Stomach (tissue), 9 donors: ENCODE data around the gene SLC6A12. TPM values are rescaled to one million over a fixed set of nuclear protein-coding genes. Genes with fewer than 3 reads are reported as not detected.

Experiments used
- DNase-seq, 2 donors: peaks; one replicate each; pipeline versions ENCODE4 v3.0.0 to v3.0.0-alpha.2; 2013 to 2019
- H3K27ac ChIP-seq, 5 donors: fragments of 200-600 bp in 4 of 5; sonication (generic) in 4 of 5; one replicate each; pipeline ENCODE4 v1.5.1; 2013 to 2019; ENCODE audit warnings: mild to moderate bottlenecking in 1 of 5, moderate library complexity in 1 of 5
- H3K27me3 ChIP-seq, 3 donors: fragments of 200-600 bp; sonication (generic); one replicate each; pipeline ENCODE4 v1.5.1; 2017 to 2019; ENCODE audit warnings: mixed run types in 1 of 3
- H3K36me3 ChIP-seq, 4 donors: fragments of 200-600 bp; sonication (generic); 1 replicate in 3 of 4; 2 replicates in 1 of 4; pipeline ENCODE4 v1.5.1; 2016 to 2019
- H3K4me1 ChIP-seq, 4 donors: fragments of 200-600 bp; sonication (generic); one replicate each; pipeline ENCODE4 v1.5.1; 2016 to 2019
- H3K4me3 ChIP-seq, 4 donors: fragments of 200-600 bp; sonication (generic) in 3 of 4; one replicate each; pipeline ENCODE4 v1.5.1; 2016 to 2019; ENCODE audit warnings: mild to moderate bottlenecking in 1 of 4
- H3K9me3 ChIP-seq, 4 donors: fragments of 200-600 bp; sonication (generic); one replicate each; pipeline ENCODE4 v1.5.1; 2016 to 2019
- EP300 ChIP-seq: sonication (generic); formaldehyde crosslinking; IDR thresholded peaks from one replicate; pipeline ENCODE4 v1.6.1; 2017; ENCODE audit warnings: antibody characterized with exemption
- POLR2A ChIP-seq, 4 donors: fragments of 450-650 bp; IDR thresholded peaks; one replicate each; pipeline ENCODE4 v1.6.1; 2016; ENCODE audit warnings: antibody characterized with exemption in 4 of 4, control low read depth in 2 of 4, mild to moderate bottlenecking in 1 of 4, moderate library complexity in 1 of 4
- POLR2AphosphoS5 ChIP-seq, 3 donors: sonication (generic); formaldehyde crosslinking; IDR thresholded peaks; one replicate each; pipeline ENCODE4 v1.6.1; 2016; ENCODE audit warnings: antibody characterized with exemption in 3 of 3
- WGBS, 5 donors: extraction: QIAGEN DNeasy Blood & Tissue Kit in 3 of 5; methylation state at CpG; one replicate each; pipeline versions ENCODE4 v1.1.5 to v1.1.7; 2013 to 2018; 5-methylcytosine and 5-hydroxymethylcytosine counted together
- intact Hi-C: fragments of 100-400 bp; cut with DNase I; formaldehyde crosslinking; loops from one replicate; pipeline ENCODE4 v1.15.1; 2023; ENCODE audit warnings: low total_unique reads
- polyA plus RNA-seq, 3 donors: library from polyadenylated mRNA; stranded (reverse); fragments of 200-250 nt; gene quantifications; one replicate each; pipeline ENCODE4 v1.2.3, GENCODE V29; 2013
- total RNA-seq, 5 donors: library from RNA; depleted of rRNA; stranded (reverse); fragments of >200 nt; gene quantifications; one replicate each; pipeline versions ENCODE4 v1.1.0 to v1.2.3, GENCODE V29; 2014 to 2016
- TF ChIP-seq, protein P1 (sequence below), 7 experiments: fragments of 450-650 bp in 4 of 7; fragments of 200-600 bp in 3 of 7; sonication (generic) in 3 of 7; IDR thresholded peaks; one replicate each; pipeline ENCODE4 v1.5.1; 2016 to 2019; ENCODE audit warnings: antibody characterized with exemption in 7 of 7, control low read depth in 2 of 7, mild to moderate bottlenecking in 1 of 7
- donor health status: healthy with polysubstance abuse.
- donor health status: Bipolar disorder and iron deficiency.
- donor health status: healthy.

Gene SLC6A12
- total and polyA plus RNA-seq, 8 donors: 0.05 to 1.7 (median 0.19) TPM; not detected in 5

DNA sequence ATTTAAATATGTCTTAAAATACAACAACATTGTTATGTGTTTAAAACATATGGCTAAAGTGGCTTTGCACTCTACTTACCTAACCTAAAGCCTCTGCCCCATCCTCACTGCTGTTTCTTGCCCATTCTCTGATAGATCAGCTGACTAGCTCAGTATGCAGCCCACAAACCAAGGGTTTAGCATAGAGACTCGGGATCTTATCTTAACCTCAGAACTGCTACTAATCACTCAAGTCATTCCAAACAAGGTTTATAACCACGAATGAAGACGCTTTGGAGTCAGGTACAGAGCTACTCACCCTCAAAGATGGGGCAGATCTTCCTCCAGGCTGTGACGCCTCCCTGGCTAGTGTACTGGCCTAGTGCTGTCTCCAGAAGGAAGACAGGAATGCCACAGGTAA is 29.4 kb upstream of the SLC6A12 start:
- Histone ChIP-seq H3K36me3 (no peaks in the 10 kb centered on the region), H3K4me3 (no peak overlapping the region), H3K27me3 (peaks cover 0 to 11% (median 0%) of the 10 kb centered on the region in 3 donors), H3K4me1 (no peaks in the 10 kb centered on the region), H3K27ac (no peak overlapping the region), H3K9me3 (peaks cover 0 to 23% (median 14%) of the 10 kb centered on the region in 4 donors)
- 34 to 47% (median 40%) methylated on average over 4 of the region's 4 CpGs for WGBS, 5 donors
- intact Hi-C loops: no loop called here
- TF ChIP-seq, protein P1, sequence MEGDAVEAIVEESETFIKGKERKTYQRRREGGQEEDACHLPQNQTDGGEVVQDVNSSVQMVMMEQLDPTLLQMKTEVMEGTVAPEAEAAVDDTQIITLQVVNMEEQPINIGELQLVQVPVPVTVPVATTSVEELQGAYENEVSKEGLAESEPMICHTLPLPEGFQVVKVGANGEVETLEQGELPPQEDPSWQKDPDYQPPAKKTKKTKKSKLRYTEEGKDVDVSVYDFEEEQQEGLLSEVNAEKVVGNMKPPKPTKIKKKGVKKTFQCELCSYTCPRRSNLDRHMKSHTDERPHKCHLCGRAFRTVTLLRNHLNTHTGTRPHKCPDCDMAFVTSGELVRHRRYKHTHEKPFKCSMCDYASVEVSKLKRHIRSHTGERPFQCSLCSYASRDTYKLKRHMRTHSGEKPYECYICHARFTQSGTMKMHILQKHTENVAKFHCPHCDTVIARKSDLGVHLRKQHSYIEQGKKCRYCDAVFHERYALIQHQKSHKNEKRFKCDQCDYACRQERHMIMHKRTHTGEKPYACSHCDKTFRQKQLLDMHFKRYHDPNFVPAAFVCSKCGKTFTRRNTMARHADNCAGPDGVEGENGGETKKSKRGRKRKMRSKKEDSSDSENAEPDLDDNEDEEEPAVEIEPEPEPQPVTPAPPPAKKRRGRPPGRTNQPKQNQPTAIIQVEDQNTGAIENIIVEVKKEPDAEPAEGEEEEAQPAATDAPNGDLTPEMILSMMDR (IDR thresholded peaks at IDR 0.05): no peak
- no peak for TF ChIP-seq POLR2AphosphoS5 (IDR thresholded peaks at IDR 0.05)
- no peak for TF ChIP-seq POLR2A (IDR thresholded peaks at IDR 0.05)
- TF ChIP-seq EP300: no peak
- no peak for DNase-seq

DNA sequence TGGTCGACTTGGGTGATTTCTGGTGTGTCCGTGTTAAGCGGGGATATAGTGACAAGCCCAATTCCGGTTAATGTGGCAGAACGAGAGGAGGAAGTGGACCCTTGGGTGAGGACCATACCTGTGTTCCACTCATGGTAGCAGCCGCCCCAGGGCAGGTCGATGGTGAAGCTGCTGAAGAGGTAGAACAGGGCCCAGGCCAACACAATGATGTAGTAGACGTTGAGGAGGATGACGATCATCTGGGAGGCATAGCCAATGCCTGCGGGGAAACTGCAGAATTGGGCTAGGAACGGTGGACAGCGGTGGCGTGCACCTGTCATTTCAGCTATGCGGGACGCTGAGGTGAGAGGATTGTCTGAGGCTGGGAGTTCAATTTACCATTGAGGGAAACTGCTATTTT is 28.5 kb upstream of the SLC6A12 start:
- TF ChIP-seq, protein P1 (IDR thresholded peaks at IDR 0.05): no peak
- TF ChIP-seq EP300 (no peak), POLR2AphosphoS5 (IDR thresholded peaks at IDR 0.05) (no peak), POLR2A (IDR thresholded peaks at IDR 0.05) (no peak)
- H3K9me3 ChIP-seq: peaks cover 0 to 15% (median 8%) of the 10 kb centered on the region in 4 donors
- peaks cover 0 to 12% (median 0%) of the 10 kb centered on the region in 3 donors for H3K27me3 ChIP-seq
- H3K27ac ChIP-seq: no peak overlapping the region
- intact Hi-C loops: no loop called here
- DNase-seq: no peak
- H3K4me1 ChIP-seq: no peaks in the 10 kb centered on the region
- H3K36me3 ChIP-seq: no peaks in the 10 kb centered on the region
- 90 to 95% (median 93%) methylated on average over 15 of the region's 15 CpGs for WGBS, 5 donors
- no peak overlapping the region for H3K4me3 ChIP-seq

DNA sequence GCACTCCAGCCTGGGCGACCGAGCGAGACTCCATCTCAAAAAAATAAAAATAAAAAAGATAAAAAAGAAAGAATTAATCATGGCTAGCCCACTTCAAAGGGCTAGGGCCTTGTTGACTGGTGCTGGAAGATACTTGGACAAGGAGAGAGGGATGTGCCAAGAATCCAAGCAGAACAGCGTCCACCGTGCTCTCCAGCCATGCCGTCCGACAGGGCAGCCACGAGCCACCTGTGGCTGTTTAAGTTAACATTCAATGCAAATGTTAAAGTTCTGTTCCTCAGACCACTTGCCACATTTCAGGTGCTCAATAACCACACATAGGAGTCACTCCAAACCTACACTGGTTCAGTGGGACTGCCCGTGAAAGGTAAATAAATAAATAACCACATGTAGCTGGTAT is 27.3 kb upstream of the SLC6A12 start:
- Histone ChIP-seq H3K27me3 (peaks cover 0 to 23% (median 0%) of the 10 kb centered on the region in 3 donors), H3K4me3 (no peak overlapping the region), H3K9me3 (peaks cover 0 to 14% (median 10%) of the 10 kb centered on the region in 4 donors), H3K27ac (no peak overlapping the region), H3K36me3 (no peaks in the 10 kb centered on the region), H3K4me1 (no peaks in the 10 kb centered on the region)
- DNase-seq: no peak
- no peak for TF ChIP-seq POLR2AphosphoS5 (IDR thresholded peaks at IDR 0.05)
- no peak for TF ChIP-seq POLR2A (IDR thresholded peaks at IDR 0.05)
- TF ChIP-seq, protein P1 (IDR thresholded peaks at IDR 0.05): no peak
- TF ChIP-seq EP300: no peak
- WGBS, 5 donors: 92 to 94% (median 92%) methylated on average over 9 of the region's 9 CpGs
- intact Hi-C loops: no loop called here

DNA sequence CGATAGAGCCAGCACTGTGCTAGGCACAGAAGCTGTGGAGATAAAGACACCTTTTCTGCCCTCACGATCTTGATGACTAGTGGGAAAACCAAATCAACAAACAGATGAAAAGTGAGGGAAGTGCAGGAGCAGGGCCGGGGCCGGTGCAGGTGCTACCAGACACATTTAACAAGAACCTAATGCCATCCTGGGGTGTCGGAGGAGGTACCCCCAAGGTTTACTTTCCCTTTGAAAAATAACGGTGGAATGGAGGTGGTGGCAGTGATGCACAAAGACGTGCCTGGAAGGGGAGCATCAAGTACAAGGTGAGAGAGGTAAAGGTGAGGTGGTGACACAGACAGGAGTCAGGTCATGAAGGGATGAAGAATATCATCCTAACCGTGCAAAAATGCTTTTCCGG is 26.6 kb upstream of the SLC6A12 start:
- peaks cover 0 to 23% (median 0%) of the 10 kb centered on the region in 3 donors for H3K27me3 ChIP-seq
- DNase-seq: no peak
- intact Hi-C loops: no loop called here
- TF ChIP-seq EP300: no peak
- TF ChIP-seq, protein P1 (IDR thresholded peaks at IDR 0.05): no peak
- TF ChIP-seq POLR2A (IDR thresholded peaks at IDR 0.05): no peak
- no peak for TF ChIP-seq POLR2AphosphoS5 (IDR thresholded peaks at IDR 0.05)
- no peak overlapping the region for H3K27ac ChIP-seq
- peaks cover under 1 to 20% (median 15%) of the 10 kb centered on the region in 4 donors for H3K9me3 ChIP-seq
- H3K4me3 ChIP-seq: no peak overlapping the region
- no peaks in the 10 kb centered on the region for H3K4me1 ChIP-seq
- 84 to 89% (median 88%) methylated on average over 9 of the region's 9 CpGs for WGBS, 5 donors
- no peaks in the 10 kb centered on the region for H3K36me3 ChIP-seq
